HG03432 (cell line): ENCODE data around the gene KCNQ5.

Source experiments
- ATAC-seq: cut with Tn5 transposase; IDR thresholded peaks from one replicate; pipeline ENCODE4 v1.9.1; 2021; ENCODE audit warnings: mild to moderate bottlenecking, moderate library complexity; ENCODE audit not compliant: unreplicated experiment

Gene KCNQ5

DNA sequence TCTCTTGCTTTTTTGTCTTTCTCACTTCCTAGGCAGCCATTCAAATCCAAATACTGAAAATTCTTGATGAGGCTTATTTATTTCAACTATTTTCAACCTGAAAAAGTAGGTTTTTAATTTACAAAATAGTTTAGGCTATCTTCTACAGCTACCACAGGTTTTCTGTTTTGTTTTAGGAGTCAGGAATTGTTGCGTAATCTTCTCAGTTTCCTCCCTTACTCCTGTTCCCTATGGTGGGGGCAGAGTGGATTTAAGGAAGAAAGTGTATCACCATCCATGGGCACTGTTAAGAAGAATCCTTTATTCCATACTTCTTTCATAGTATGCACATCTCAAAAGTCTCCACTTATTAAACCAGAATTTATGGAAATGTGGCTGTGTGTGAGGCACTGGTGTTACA lies 421.0 kb downstream of the KCNQ5 start:
- no peak for ATAC-seq

- ATAC-seq, result no peak
Observed at GRCh38 chr6:73043446-73043845, 421.6 kb downstream of the KCNQ5 start.

- no peak for ATAC-seq
Observed at GRCh38 chr6:73045609-73046008, 423.7 kb downstream of the KCNQ5 start.

GRCh38 chr6:73047801-73048200 lies 425.9 kb downstream of the KCNQ5 start:
- ATAC-seq, result no peak

DNA sequence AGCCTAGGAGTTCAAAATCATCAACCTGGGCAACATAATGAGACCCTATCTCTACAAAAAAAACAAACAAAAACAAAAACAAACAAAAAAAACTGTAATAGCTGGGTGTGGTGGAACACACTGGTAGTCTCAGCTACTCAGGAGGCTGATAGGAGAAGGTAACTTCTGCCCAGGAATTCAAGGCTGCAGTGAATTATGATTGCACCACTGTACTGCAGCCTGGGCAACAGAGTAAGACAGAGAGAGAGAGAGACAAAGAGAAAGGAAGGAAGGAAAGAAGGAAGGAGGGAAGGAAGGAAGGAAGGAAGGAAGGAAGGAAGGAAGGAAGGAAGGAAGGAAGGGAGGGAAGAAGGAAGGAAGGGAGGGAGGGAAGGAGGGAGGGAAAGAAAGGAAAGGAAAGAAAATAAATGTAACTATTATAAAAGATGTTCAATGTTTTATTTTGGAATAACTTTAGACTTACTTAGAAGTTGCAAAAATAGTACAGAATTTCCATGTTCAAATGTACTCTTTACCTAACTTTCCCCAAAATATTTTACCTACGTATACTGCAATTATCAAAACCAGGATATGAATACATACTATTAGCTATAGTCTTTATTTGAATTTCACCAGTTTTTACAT lies 428.2 kb downstream of the KCNQ5 start:
- ATAC-seq, result no peak

DNA sequence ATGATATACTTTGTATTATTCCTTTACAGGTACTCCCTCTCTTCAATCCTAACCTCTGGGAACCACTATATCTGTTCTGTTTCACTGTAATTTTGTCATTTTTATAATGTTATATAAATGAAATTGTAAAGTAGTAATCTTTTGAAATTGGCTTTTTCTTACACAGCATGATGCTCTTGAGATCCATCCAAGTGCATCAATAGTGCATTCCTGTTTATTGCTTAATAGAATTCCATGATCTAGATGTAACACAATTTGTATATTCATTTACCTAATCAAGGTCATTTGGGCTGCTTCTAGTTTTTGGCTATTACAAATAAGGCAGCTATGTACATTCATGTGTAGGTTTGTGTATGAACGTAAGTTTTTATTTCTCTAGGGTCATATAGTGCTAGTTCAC lies 428.8 kb downstream of the KCNQ5 start:
- no peak for ATAC-seq

DNA sequence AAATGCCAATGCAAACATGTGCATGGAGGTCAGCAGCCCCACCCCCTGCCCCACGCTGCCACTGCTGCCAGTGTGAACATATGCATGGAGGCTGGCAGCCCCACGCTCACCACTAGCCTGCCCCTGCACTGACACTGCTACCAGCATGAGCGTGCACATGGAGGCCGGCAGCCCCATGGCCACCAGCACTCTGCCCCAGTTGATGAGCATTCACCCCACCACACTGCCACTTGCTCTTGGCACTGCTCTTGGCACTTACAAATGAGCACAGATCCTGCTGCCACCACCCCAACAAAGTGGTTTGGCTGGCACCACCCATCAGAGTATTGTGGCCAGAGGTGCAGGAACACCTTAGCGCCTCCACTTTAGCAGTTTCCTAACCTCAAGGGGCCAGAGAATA lies 429.3 kb downstream of the KCNQ5 start:
- ATAC-seq, result no peak

- ATAC-seq, result no peak
Observed at GRCh38 chr6:73054958-73055357, 433.1 kb downstream of the KCNQ5 start.

- ATAC-seq, result no peak
Observed at GRCh38 chr6:73058736-73059135, 436.9 kb downstream of the KCNQ5 start.

DNA sequence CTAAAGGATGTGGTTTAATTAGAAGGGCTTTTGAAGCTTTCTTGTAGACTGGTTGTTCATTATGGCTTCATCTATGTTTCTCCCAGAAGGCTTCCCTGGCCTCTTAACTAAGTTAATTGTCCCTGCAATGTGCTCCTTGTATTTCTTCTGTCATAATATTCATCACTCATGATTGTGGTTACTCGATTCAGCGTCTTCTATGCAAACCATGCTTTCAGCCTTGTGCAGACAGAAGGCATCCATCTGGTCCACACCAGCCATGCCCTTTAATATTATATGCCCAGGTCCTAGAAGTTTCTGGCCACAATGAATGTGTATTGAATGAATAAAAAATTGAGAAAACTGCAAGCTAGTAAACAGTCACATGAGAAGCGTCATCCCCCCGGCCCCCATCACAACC lies 440.3 kb downstream of the KCNQ5 start:
- ATAC-seq, result no peak

- ATAC-seq, result no peak
Observed at GRCh38 chr6:73062837-73063236, 441.0 kb downstream of the KCNQ5 start.

- ATAC-seq, result no peak
Observed at GRCh38 chr6:73064266-73064665, 442.4 kb downstream of the KCNQ5 start.

GRCh38 chr6:73073238-73073637 lies 451.4 kb downstream of the KCNQ5 start:
- ATAC-seq, result no peak

- no peak for ATAC-seq
Observed at GRCh38 chr6:73074175-73074574, 452.3 kb downstream of the KCNQ5 start.

DNA sequence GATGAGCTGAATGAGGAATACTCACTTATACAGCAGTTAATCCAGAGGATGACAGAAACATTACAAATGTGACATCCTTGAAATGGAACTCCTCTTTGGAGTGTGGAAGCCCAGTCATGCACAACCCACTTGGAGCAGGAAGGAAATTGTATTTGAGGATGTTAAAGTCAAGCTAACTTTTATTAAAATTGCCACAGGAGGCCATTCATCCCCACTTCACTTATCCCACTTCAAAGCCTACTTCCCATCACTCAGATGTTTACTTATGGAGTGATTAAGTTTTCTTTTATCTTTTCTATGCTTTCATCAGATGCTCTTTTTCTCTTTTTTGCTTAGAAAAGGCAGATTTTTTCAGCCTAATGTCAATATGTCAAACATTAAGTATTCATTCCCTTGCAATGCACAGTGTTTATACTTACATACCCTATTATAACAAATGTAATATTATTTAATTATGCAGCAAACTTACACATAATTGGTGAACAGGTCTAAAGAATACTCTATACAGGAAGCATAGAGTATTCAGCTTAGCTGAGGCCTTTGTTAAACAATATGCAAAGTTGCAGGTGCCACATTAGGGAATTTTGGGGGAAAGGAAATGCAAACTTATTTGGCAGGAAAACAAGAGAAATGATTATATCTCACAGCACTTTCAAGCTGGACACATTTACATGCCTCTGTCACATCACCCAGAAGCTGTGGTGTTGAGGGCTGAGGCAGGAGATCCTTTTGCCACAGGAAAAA lies 454.5 kb downstream of the KCNQ5 start:
- ATAC-seq, result no peak

- ATAC-seq, result no peak
Observed at GRCh38 chr6:73078333-73078862, 456.5 kb downstream of the KCNQ5 start.

- no peak for ATAC-seq
Observed at GRCh38 chr6:73078908-73079610, 457.2 kb downstream of the KCNQ5 start.

DNA sequence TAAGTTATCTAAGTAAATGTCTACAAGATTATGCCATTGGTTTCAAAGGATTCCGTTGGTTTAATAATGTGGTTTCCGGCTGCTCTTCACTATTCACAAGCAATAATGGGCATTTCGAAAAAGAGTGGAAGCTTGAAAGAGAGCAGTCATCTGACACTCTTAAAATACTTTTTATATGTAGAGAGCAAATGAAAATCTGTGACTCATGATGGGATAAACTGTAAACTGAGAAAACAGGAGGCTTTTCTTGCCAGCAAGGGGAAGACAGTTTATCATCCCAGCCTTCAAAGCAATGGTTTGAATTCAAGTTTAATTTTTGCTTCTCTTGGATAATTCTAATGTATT lies 457.7 kb downstream of the KCNQ5 start:
- ATAC-seq, result peak; percentile 21

GRCh38 chr6:73079978-73080377 lies 458.1 kb downstream of the KCNQ5 start:
- ATAC-seq, result peak; percentile 88

- ATAC-seq, result no peak
Observed at GRCh38 chr6:73081955-73082354, 460.1 kb downstream of the KCNQ5 start.

DNA sequence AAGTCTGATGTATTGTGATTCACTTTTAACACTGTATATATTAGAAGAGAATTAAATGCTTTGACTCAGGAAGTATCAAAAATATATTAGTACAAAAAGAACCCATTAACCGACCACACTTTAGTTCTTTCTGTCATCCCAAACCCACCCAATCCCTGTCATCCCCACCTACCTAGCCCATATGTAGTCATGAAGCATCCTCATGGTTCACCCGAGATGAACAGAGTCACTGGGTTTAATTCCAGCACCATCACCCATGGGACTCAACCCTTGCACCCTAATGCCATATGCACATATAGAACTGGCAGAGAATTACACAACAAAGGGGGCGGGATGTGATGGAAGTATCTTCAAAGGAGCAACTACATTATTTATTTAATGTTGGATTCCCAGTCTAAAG lies 462.0 kb downstream of the KCNQ5 start:
- ATAC-seq, result no peak

- ATAC-seq, result peak; percentile 63
Observed at GRCh38 chr6:73085443-73085871, 463.6 kb downstream of the KCNQ5 start.
